Islet precursor cell (in vitro differentiated cells): ENCODE data around the gene IFIT1B.
"Not testable (repeated sequence)": the region's sequence is repeated elsewhere in the genome, so short reads cannot be mapped to it uniquely, and the experiment has no call there.

ENCODE experiments used
- DNase-seq: peaks from one replicate; pipeline ENCODE4 v3.0.0-alpha.2; 2018

Gene IFIT1B

DNA sequence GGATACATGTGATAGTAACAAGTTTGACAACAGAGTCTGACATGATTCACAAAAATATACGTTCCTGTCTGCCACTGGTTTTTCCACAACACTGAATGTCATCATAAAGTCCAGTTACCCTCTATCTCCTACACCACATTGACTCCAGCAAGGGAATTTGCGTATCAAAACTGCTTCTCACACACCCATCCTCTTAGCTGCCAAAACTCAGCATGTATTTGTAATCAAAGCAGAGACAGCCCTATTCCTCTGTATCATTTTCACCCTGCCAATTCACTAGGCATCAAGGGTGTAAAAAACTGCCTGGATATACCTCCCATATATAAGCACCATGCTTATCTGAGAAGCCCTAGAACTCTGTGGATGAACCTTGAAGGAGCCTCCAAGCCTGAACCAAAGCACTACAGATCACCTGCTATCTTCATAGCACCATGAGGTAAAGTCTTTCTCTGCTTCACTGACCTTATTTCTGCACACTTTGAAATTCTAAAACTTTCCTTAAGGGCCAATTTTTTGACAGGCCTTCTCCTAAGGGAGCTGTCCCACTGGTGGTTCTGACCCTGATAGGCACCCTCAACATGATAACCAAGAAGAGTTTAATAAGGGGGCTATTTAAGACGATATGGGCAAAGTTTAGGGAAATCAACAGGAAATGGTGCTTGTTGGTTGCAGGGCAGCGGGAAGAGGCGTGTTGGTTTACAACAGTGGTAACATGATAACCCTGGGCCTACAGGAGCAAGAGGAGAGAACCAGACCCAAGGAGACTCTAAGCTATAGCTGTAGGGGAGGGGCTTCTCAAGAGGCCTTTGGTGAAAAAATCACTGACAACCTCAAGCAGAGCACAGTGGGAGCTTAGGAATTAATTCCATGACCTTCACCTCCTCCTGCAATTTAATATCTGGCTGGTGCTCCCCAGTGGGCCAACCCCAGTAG, at the start of gene IFIT1B:
Gene IFIT1B, plus strand, starts transcription at position 352 of the 933 bp plus-strand sequence. Its CDS starts 80 bp downstream, at position 432.
- DNase-seq, result no peak

DNA sequence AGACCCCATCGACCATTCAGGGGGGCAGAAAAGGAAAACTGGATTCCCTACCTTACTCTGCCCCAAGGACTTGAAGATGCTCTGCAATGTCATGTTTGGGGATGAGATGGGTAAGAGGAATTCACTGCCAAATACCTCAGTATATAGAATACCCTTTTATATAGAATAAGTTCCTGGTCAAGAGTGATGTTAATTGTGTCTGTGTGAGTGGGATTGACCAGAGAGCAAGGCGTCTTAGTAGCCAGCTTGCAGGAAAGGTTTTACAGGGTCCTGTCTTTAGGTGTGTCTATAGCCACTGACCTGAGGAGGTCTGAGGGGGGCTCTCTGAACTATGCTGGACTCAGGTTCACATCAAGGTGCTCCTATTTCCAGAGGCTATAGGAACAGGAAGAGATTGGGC, 48.7 kb upstream of the IFIT1B start:
- no peak for DNase-seq

DNA sequence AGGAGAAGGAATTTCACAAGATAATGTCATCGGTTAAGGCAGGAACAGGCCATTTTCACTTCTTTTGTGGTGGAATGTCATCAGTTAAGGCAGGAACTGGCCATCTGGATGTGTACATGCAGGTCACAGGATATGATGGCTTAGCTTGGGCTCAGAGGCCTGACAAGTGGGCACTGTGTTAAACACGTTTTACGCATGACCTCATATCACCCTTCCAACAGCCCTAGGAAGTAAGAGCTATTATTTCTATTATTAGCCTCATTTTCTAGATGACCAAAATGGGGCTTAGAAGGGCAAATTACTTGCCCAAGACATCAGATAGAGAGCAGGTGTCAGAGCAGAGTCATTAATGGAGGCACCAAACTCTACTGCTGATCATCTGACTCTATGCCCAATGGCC, 47.8 kb upstream of the IFIT1B start:
- not testable (repeated sequence) for DNase-seq

GRCh38 chr10:89330537-89331212, 47.2 kb upstream of the IFIT1B start:
- no peak for DNase-seq

- DNase-seq, result not testable (repeated sequence)
Observed at GRCh38 chr10:89331487-89332122, 46.3 kb upstream of the IFIT1B start.

GRCh38 chr10:89332123-89332633, 45.7 kb upstream of the IFIT1B start:
- no peak for DNase-seq

DNA sequence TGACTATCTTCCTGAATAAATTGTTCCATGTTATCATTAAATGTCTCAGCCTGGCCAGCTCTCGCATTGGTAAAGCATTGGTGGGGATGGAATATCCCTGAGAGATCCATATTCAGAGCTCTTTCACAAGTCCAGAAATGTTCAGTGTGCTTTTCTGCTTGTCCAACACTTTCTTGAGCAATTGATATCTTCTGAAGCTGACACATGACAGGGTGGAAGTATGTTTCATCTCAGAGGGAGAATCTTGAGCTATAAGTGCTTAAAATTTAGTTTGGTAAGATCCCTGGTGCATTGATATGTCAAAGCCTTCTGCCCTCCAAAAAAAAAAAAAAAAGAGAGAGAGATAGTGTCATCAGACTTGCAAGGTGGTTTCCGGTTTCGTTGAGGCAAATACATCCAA, 42.6 kb upstream of the IFIT1B start:
- DNase-seq, result no peak

DNA sequence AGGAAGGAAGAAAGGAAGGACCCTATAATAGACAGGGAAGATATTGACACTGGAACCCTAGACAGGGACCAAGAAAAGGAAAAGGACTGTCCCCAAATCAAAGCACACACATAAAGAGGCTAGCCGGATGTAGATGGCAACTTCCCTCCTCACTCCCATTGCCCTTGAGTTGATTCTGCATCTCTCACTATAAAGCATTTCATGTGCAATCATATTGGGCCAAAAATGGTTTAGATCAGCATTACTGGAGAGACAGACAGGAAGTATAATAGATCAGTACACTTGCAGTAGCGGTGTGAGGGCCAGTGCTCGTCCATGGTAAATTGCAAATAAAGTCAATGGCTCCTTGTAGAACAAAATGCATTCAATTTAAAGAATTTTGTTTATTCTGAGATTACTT, 41.6 kb upstream of the IFIT1B start:
- no peak for DNase-seq

GRCh38 chr10:89337484-89337883, 40.4 kb upstream of the IFIT1B start:
- DNase-seq, result peak; percentile 76

- DNase-seq, result no peak
Observed at GRCh38 chr10:89338713-89339112, 39.1 kb upstream of the IFIT1B start.

GRCh38 chr10:89339875-89340274, 38.0 kb upstream of the IFIT1B start:
- DNase-seq, result no peak

- DNase-seq, result no peak
Observed at GRCh38 chr10:89341649-89342048, 36.2 kb upstream of the IFIT1B start.

GRCh38 chr10:89342206-89342958, 35.5 kb upstream of the IFIT1B start:
- DNase-seq, result no peak

GRCh38 chr10:89343089-89343767, 34.6 kb upstream of the IFIT1B start:
- no peak for DNase-seq

DNA sequence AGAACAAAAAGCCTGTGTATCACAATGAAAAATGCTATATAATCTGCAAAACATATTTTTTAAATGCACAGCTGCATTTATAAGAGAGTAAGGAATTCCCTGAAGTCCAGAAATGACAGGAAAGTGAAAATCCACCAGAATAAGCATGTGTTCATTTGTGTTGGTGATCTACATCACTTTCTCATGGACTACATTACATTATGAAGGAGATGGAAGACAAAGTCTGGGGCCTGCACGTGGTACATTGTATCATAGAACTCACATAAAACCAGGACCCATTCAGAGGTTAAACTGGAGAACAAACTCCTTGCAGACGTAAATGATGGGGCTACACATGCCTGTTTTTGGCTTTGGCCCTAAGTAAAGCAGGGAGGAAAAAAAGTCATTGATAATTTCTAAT, 33.7 kb upstream of the IFIT1B start:
- DNase-seq, result no peak

DNA sequence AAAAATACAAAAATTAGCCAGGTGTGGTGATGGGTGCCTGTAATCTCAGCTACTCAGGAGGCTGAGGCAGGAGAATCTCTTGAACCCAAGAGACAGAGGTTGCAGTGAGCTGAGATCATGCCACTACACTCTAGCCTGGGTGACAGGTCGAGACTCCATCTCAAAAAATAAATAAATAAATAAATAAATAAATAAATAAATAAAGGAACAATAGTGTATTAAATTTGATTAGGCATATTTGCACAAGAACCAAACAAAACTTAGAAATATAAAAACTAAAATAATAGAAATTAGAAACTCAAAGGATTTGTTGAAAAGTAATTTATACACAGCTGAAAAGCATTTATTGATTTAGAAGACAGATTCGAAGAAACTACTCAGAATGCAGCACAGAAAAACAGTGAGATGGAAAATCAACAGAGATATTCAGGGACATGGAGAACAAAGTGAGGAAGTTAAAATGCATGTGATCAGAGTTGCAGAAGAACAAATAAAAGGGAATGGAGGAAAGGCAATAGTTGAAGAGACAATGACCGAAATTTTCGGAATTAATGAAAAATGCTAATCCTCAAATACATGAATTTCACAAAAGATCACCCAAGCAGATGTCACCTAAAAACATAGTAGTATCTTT, 32.4 kb upstream of the IFIT1B start:
- DNase-seq, result no peak

DNA sequence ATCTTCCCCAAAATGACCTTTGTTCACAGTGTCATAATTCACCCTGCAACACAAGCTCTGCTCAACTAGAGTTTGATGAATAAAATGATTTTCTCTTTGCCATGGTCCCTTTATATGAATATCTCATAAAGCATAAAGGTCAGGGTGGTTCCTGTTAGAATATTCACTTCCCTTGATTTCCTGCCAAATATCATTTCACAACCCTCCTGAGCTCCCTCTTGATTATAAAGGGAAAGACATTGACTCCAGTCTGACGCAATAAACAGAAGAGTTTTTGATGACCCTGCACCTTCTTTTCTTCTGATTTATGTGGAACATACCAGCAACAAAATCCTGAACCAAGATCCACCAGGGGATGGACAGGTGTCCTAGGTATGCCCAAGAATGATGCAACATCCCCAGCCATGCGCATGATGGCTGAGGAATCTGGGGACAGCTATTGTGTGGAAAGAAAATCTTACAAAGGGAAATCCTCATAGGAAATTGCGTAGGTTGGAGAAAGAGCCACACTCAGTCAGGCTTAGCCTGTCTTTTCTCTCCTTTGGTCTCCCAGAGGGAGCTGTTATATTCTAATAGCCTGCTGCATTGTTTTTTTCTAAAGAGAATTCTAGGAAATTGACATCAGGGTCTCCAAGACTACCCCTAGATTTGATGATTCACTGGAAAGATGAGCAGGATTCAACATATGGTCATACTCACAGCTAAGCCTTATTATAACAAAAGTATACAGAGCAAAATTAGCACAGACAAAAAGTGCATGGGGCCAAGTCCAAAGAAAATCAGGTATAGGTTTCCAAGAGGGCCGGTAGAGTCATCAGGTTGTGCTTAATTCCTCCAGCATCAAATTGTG, 31.2 kb upstream of the IFIT1B start:
- DNase-seq, result no peak

GRCh38 chr10:89347701-89348457, 30.0 kb upstream of the IFIT1B start:
- no peak for DNase-seq

GRCh38 chr10:89348481-89348880, 29.4 kb upstream of the IFIT1B start:
- DNase-seq, result no peak

DNA sequence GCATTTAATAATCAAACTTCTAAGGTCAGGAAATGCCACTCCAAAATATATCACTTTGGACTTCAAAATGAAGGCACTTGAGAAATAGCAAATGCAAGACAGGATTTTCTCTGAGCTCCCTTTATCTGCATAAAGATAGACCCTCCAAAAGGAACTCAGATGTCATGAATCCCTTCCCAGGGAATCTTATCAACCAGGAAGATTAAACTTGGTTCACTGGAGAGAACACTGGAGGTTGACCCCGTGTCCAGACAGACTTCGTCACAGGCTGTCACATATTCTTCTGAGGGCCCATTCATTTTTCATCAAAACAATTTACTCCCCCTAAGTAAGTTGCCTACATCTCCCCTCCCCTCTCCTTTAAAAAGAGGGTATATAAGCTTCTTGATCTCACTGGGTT, 28.9 kb upstream of the IFIT1B start:
- no peak for DNase-seq
